B cell (primary cell): Measurements from ENCODE around the gene DLG2. TPM values are rescaled to one million over a fixed set of nuclear protein-coding genes. Genes with fewer than 3 reads are reported as not detected.

Source experiments
- ATAC-seq: fragments of 200-7000 bp; cut with Tn5 transposase; one replicate; pipeline ENCODE4 v1.10.0; 2021; ENCODE audit warnings: low read depth, mild to moderate bottlenecking, moderate number of reproducible peaks, moderate library complexity
- CTCF ChIA-PET: fragments of 350-600 bp; sonication (Branson Sonifier 250); formaldehyde crosslinking; loops from one replicate; lab custom pipeline; 2021; ENCODE audit warnings: antibody characterized with exemption, inconsistent platforms; lab: Charles Lee
- POLR2A ChIA-PET: fragments of 350-600 bp; sonication (Branson Sonifier 250); formaldehyde crosslinking; loops from one replicate; lab custom pipeline; 2021; ENCODE audit warnings: antibody characterized with exemption; lab: Charles Lee
- DNase-seq: peaks from one replicate; pipeline ENCODE4 v3.0.0; 2013
- H2AFZ ChIP-seq: 2 replicates; pipeline ENCODE4 v1.6.1; 2012; ENCODE audit warnings: mild to moderate bottlenecking, low read depth, low read length; ENCODE audit not compliant: insufficient read depth, poor library complexity, severe bottlenecking
- H3K27ac ChIP-seq, 2 donors: 1 replicate in 1 of 2; 2 replicates in 1 of 2; pipeline ENCODE4 v1.5.1; 2012 to 2013; ENCODE audit warnings: low read length in 2 of 2, mild to moderate bottlenecking in 2 of 2, moderate library complexity in 1 of 2
- H3K27me3 ChIP-seq, 4 experiments: fragments of 200-600 bp in 1 of 4; sonication (generic) in 1 of 4; replicated peaks in 1 of 4; 1 replicate in 2 of 4; 2 replicates in 2 of 4; pipeline versions ENCODE4 v1.6.1 to v1.7.0; 2013 to 2016; ENCODE audit warnings: low read length in 3 of 4, mild to moderate bottlenecking in 2 of 4, mixed read lengths in 1 of 4, moderate library complexity in 1 of 4; ENCODE audit not compliant: insufficient read depth in 4 of 4, control insufficient read depth in 3 of 4; ENCODE audit errors: control extremely low read depth in 1 of 4
- H3K36me3 ChIP-seq, 2 experiments: replicated peaks in 1 of 2; 1 replicate in 1 of 2; 2 replicates in 1 of 2; pipeline versions ENCODE4 v1.6.1 to v1.7.1; 2013; ENCODE audit warnings: low read length in 1 of 2; ENCODE audit not compliant: insufficient read depth in 2 of 2, control insufficient read depth in 1 of 2; ENCODE audit errors: control extremely low read depth in 1 of 2, extremely low read depth in 1 of 2
- H3K4me1 ChIP-seq, 2 donors: fragments of 200-600 bp in 1 of 2; sonication (generic) in 1 of 2; 1 replicate in 1 of 2; 2 replicates in 1 of 2; pipeline versions ENCODE4 v1.5.1 to v1.6.1; 2013 to 2017; ENCODE audit warnings: low read length in 2 of 2; ENCODE audit not compliant: control insufficient read depth in 2 of 2, insufficient read depth in 2 of 2
- H3K4me2 ChIP-seq: replicated peaks from 2 replicates; pipeline ENCODE3; 2012; ENCODE audit warnings: mild to moderate bottlenecking, low read depth, low read length; ENCODE audit not compliant: poor library complexity, severe bottlenecking
- H3K4me3 ChIP-seq, 5 experiments: fragments of 200-600 bp in 1 of 5; sonication (generic) in 1 of 5; 1 replicate in 3 of 5; 2 replicates in 2 of 5; pipeline versions ENCODE4 v1.5.1 to v1.7.0; 2011 to 2016; ENCODE audit warnings: low read length in 4 of 5, mild to moderate bottlenecking in 4 of 5, low read depth in 2 of 5, control low read depth in 1 of 5, moderate library complexity in 1 of 5; ENCODE audit not compliant: insufficient read depth in 1 of 5; ENCODE audit errors: control extremely low read depth in 1 of 5, extremely low read depth in 1 of 5
- H3K79me2 ChIP-seq: fragments of 200-600 bp; sonication (generic); one replicate; pipeline ENCODE4 v1.6.0; 2016; ENCODE audit warnings: low read length; ENCODE audit not compliant: control insufficient read depth, insufficient read depth
- H3K9ac ChIP-seq: fragments of 200-600 bp; sonication (generic); 2 replicates; pipeline ENCODE4 v1.6.1; 2017; ENCODE audit warnings: mild to moderate bottlenecking, low read length, moderate library complexity
- H3K9me3 ChIP-seq, 3 donors: one replicate each; pipeline versions ENCODE4 v1.6.1 to v1.7.1; 2013; ENCODE audit warnings: low read length in 2 of 3; ENCODE audit not compliant: control insufficient read depth in 2 of 3, insufficient read depth in 1 of 3; ENCODE audit errors: control extremely low read depth in 1 of 3
- H4K20me1 ChIP-seq: 2 replicates; pipeline ENCODE4 v1.6.0; 2012; ENCODE audit warnings: mild to moderate bottlenecking, low read length; ENCODE audit not compliant: insufficient read depth, control insufficient read depth, poor library complexity, severe bottlenecking
- H3K27ac Mint-ChIP-seq: one replicate; pipeline ENCODE4 v1.8.0; 2021; ENCODE audit warnings: mixed read lengths
- H3K27me3 Mint-ChIP-seq: one replicate; pipeline ENCODE4 v1.8.0; 2021; ENCODE audit warnings: mixed read lengths
- H3K4me1 Mint-ChIP-seq: one replicate; pipeline ENCODE4 v1.8.0; 2021; ENCODE audit warnings: mixed read lengths
- H3K4me3 Mint-ChIP-seq: one replicate; pipeline ENCODE4 v1.8.0; 2021; ENCODE audit warnings: mixed read lengths
- H3K9me3 Mint-ChIP-seq: one replicate; pipeline ENCODE4 v1.8.0; 2022; ENCODE audit warnings: mixed read lengths; ENCODE audit not compliant: insufficient read depth
- EZH2 ChIP-seq: IDR thresholded peaks from 2 replicates; pipeline ENCODE4 v1.6.1; 2012; ENCODE audit warnings: borderline replicate concordance, low read depth, mild to moderate bottlenecking, moderate library complexity, low read length; ENCODE audit not compliant: insufficient read depth, poor library complexity, severe bottlenecking
- WGBS: methylation state at CpG from one replicate; pipeline ENCODE4 v1.1.5; 2013; ENCODE audit warnings: missing lambda C conversion rate; ENCODE audit not compliant: insufficient coverage; 5-methylcytosine and 5-hydroxymethylcytosine counted together
- intact Hi-C: fragments of 100-400 bp; cut with micrococcal nuclease; formaldehyde crosslinking; loops from one replicate; pipeline ENCODE4 v1.10.0; 2022
- polyA plus RNA-seq: library from polyadenylated mRNA; depleted of rRNA; stranded (reverse); fragments of >200 nt; gene quantifications from 2 replicates; pipeline ENCODE4 v1.2.3, GENCODE V29; 2012
- total RNA-seq, 2 donors: library from RNA; stranded (reverse); fragments of 120-200 nt in 1 of 2; gene quantifications; 1 replicate in 1 of 2; 2 replicates in 1 of 2; pipeline versions ENCODE4 v1.2.3 to v1.2.4, GENCODE V29; 2013 to 2022
- TF ChIP-seq, protein P1 (sequence below): fragments of 200-600 bp; IDR thresholded peaks from one replicate; pipeline ENCODE4 v1.8.0; 2022; ENCODE audit warnings: antibody characterized with exemption, mild to moderate bottlenecking

Gene DLG2
- total and polyA plus RNA-seq, 2 donors (not counting 1 experiment from before 2014, with no cell fraction given): 0.54 to 5.4 TPM

DNA sequence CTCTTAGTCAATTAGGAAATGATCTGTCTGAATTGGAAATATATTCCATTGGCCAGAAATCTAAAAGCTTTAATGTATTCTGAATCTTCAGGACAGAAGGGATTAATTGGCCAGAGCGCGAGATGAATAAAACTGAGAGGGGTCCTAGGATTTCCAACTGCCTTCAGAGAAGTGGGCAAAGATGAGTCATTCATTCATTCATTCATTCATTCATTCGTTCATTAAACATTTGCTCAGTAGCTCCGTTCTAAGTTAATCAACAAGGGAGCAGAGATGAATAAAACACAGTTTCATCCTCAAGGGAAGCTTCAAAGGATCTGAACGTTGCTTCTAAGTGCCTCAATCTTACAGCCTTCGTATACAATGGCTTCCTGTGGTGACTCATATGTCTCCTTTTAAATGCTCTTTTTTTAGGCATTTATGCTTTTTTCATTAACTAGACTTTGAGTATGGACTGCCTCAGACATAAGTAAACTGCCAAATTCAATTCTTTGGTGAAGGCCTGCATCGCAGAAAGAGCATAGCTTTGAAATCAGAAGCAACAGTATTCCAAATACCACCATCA lies 1803.6 kb downstream of the DLG2 start:
- Mint-ChIP-seq H3K9me3 (no peaks in the 10 kb centered on the region), H3K27me3 (peaks cover 5% of the 10 kb centered on the region), H3K27ac (no peak overlapping the region), H3K4me3 (no peak overlapping the region), H3K4me1 (no peaks in the 10 kb centered on the region)
- WGBS: 82% methylated on average over 4 of the region's 7 CpGs
- Histone ChIP-seq H3K27ac (no peak overlapping the region), H3K4me1 (no peaks in the 10 kb centered on the region), H3K36me3 (no peaks in the 10 kb centered on the region), H3K9me3 (no peaks in the 10 kb centered on the region), H3K79me2 (no peaks in the 10 kb centered on the region), H3K4me2 (no peak overlapping the region), H3K4me3 (no peak overlapping the region), H3K9ac (no peak overlapping the region), H2AFZ (no peak overlapping the region), H4K20me1 (no peaks in the 10 kb centered on the region), H3K27me3 (no peaks in the 10 kb centered on the region)
- intact Hi-C loops: no loop called here
- POLR2A ChIA-PET: no interaction called here
- no peak for ATAC-seq
- TF ChIP-seq, protein P1, sequence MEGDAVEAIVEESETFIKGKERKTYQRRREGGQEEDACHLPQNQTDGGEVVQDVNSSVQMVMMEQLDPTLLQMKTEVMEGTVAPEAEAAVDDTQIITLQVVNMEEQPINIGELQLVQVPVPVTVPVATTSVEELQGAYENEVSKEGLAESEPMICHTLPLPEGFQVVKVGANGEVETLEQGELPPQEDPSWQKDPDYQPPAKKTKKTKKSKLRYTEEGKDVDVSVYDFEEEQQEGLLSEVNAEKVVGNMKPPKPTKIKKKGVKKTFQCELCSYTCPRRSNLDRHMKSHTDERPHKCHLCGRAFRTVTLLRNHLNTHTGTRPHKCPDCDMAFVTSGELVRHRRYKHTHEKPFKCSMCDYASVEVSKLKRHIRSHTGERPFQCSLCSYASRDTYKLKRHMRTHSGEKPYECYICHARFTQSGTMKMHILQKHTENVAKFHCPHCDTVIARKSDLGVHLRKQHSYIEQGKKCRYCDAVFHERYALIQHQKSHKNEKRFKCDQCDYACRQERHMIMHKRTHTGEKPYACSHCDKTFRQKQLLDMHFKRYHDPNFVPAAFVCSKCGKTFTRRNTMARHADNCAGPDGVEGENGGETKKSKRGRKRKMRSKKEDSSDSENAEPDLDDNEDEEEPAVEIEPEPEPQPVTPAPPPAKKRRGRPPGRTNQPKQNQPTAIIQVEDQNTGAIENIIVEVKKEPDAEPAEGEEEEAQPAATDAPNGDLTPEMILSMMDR: no peak
- no peak for DNase-seq
- CTCF ChIA-PET: interaction anchor here (1.0 to 9.7 kb wide), 4 partner anchors 8 to 1105 kb away, joined by 4 to 117 read pairs (median 6); no protein-coding TSS in a partner anchor

GRCh38 chr11:83819931-83820549 lies 1807.1 kb downstream of the DLG2 start:
- Mint-ChIP-seq H3K27me3 (peaks cover 6% of the 10 kb centered on the region), H3K9me3 (no peaks in the 10 kb centered on the region), H3K4me1 (no peaks in the 10 kb centered on the region), H3K27ac (no peak overlapping the region), H3K4me3 (no peak overlapping the region)
- no peaks in the 10 kb centered on the region for H3K9me3 ChIP-seq
- H3K27ac ChIP-seq: no peak overlapping the region
- POLR2A ChIA-PET: no interaction called here
- 83% methylated on average over 1 of the region's 2 CpGs for WGBS
- intact Hi-C loops: loop anchor here (1.0 to 2.0 kb wide), 2 partner anchors 953 to 1102 kb away; no protein-coding TSS in a partner anchor
- H3K9ac ChIP-seq: no peak overlapping the region
- DNase-seq (peak; percentile 36), ATAC-seq (no peak)
- no peaks in the 10 kb centered on the region for H3K27me3 ChIP-seq
- no peaks in the 10 kb centered on the region for H3K79me2 ChIP-seq
- no peaks in the 10 kb centered on the region for H3K4me1 ChIP-seq
- no peak overlapping the region for H3K4me2 ChIP-seq
- no peak overlapping the region for H2AFZ ChIP-seq
- CTCF ChIA-PET: interaction anchor here (0.6 to 9.7 kb wide), 14 partner anchors 8 to 1105 kb away, joined by 3 to 117 read pairs (median 4); no protein-coding TSS in a partner anchor
- H4K20me1 ChIP-seq: no peaks in the 10 kb centered on the region
- no peaks in the 10 kb centered on the region for H3K36me3 ChIP-seq
- H3K4me3 ChIP-seq: no peak overlapping the region
- TF ChIP-seq EZH2: no peak
- TF ChIP-seq, protein P1: peak; percentile 67
